ENCODE data around the gene ARHGAP30.

The ARHGAP30 gene

GRCh38 chr1:161089251-161089924 is 19.7 kb upstream of the ARHGAP30 start, which contains the start of gene NECTIN4:
Gene NECTIN4, minus strand, starts transcription at chr1:161089558. Its CDS starts 262 bp downstream, at chr1:161089296.
- DNase-seq, result no peak

- no peak for DNase-seq
Observed at GRCh38 chr1:161088587-161089110, 19.0 kb upstream of the ARHGAP30 start.

GRCh38 chr1:161086457-161086856 is 16.8 kb upstream of the ARHGAP30 start:
- no peak for DNase-seq

GRCh38 chr1:161085165-161085564 is 15.5 kb upstream of the ARHGAP30 start:
- DNase-seq, result no peak

GRCh38 chr1:161084597-161084988 is 14.9 kb upstream of the ARHGAP30 start:
- no peak for DNase-seq

GRCh38 chr1:161083748-161084596 is 14.3 kb upstream of the ARHGAP30 start:
- DNase-seq, result no peak

GRCh38 chr1:161082996-161083747 is 13.5 kb upstream of the ARHGAP30 start:
- peak; percentile 92 for DNase-seq

GRCh38 chr1:161082483-161082882 is 12.8 kb upstream of the ARHGAP30 start:
- DNase-seq, result no peak

- DNase-seq, result no peak
Observed at GRCh38 chr1:161081519-161081918, 11.8 kb upstream of the ARHGAP30 start.

GRCh38 chr1:161080441-161081405 is 11.0 kb upstream of the ARHGAP30 start:
- DNase-seq, result no peak

- no peak for DNase-seq
Observed at GRCh38 chr1:161079436-161080110, 9.9 kb upstream of the ARHGAP30 start.

- DNase-seq, result no peak
Observed at GRCh38 chr1:161077426-161077825, 7.7 kb upstream of the ARHGAP30 start.

- DNase-seq, result no peak
Observed at GRCh38 chr1:161076410-161076809, 6.7 kb upstream of the ARHGAP30 start.

- DNase-seq, result no peak
Observed at GRCh38 chr1:161074676-161075368, 5.1 kb upstream of the ARHGAP30 start.

- DNase-seq, result no peak
Observed at GRCh38 chr1:161073474-161074121, 3.9 kb upstream of the ARHGAP30 start.

GRCh38 chr1:161072751-161073449 is 3.2 kb upstream of the ARHGAP30 start:
- DNase-seq, result no peak

- DNase-seq, result peak; percentile 67 to 74
Observed at GRCh38 chr1:161071886-161072371, 2.2 kb upstream of the ARHGAP30 start.

- no peak for DNase-seq
Observed at GRCh38 chr1:161070761-161071160, 1.1 kb upstream of the ARHGAP30 start.

- DNase-seq, result no peak
Observed at GRCh38 chr1:161069241-161069640, 450 bp downstream of the ARHGAP30 start.
